Spleen (tissue), 11 donors: ENCODE measurements around the gene SLC25A53. TPM values are rescaled to one million over a fixed set of nuclear protein-coding genes. Genes with fewer than 3 reads are reported as not detected.

Experiments used
- DNase-seq: peaks from one replicate; pipeline ENCODE4 v3.0.0-alpha.2; 2020
- H3K27ac ChIP-seq, 8 donors: fragments of 200-600 bp; sonication (generic) in 7 of 8; 1 replicate in 4 of 8; 2 replicates in 4 of 8; pipeline versions ENCODE4 v1.5.0 to v1.8.0; 2016 to 2021; ENCODE audit warnings: inconsistent platforms in 4 of 8, mild to moderate bottlenecking in 4 of 8, moderate library complexity in 1 of 8
- H3K27me3 ChIP-seq, 7 donors: fragments of 200-600 bp; sonication (generic) in 6 of 7; replicated peaks in 1 of 7; 1 replicate in 4 of 7; 2 replicates in 3 of 7; pipeline versions ENCODE4 v1.5.0 to v1.8.0; 2016 to 2021; ENCODE audit warnings: inconsistent platforms in 3 of 7, mild to moderate bottlenecking in 1 of 7
- H3K36me3 ChIP-seq, 6 donors: fragments of 200-600 bp; sonication (generic) in 5 of 6; 1 replicate in 4 of 6; 2 replicates in 2 of 6; pipeline versions ENCODE4 v1.5.0 to v1.8.0; 2016 to 2021; ENCODE audit warnings: inconsistent platforms in 2 of 6
- H3K4me1 ChIP-seq, 6 donors: fragments of 200-600 bp; sonication (generic) in 5 of 6; 1 replicate in 3 of 6; 2 replicates in 3 of 6; pipeline versions ENCODE4 v1.5.0 to v1.8.0; 2016 to 2021; ENCODE audit warnings: inconsistent platforms in 3 of 6
- H3K4me3 ChIP-seq, 8 donors: fragments of 200-600 bp; sonication (generic) in 7 of 8; 1 replicate in 4 of 8; 2 replicates in 4 of 8; pipeline versions ENCODE4 v1.5.0 to v1.8.0; 2016 to 2021; ENCODE audit warnings: inconsistent platforms in 4 of 8, mild to moderate bottlenecking in 4 of 8, moderate library complexity in 2 of 8
- H3K9me3 ChIP-seq, 8 donors: fragments of 200-600 bp; sonication (generic) in 7 of 8; 1 replicate in 4 of 8; 2 replicates in 4 of 8; pipeline versions ENCODE4 v1.5.0 to v1.8.0; 2016 to 2021; ENCODE audit warnings: inconsistent platforms in 4 of 8
- POLR2A ChIP-seq, 3 donors: fragments of 450-650 bp; IDR thresholded peaks; one replicate each; pipeline ENCODE4 v1.5.1; 2017; ENCODE audit warnings: antibody characterized with exemption in 3 of 3, mild to moderate bottlenecking in 1 of 3
- POLR2AphosphoS5 ChIP-seq, 3 donors: sonication (generic); formaldehyde crosslinking; IDR thresholded peaks; one replicate each; pipeline ENCODE4 v1.5.1; 2017; ENCODE audit warnings: antibody characterized with exemption in 3 of 3
- WGBS, 5 donors: extraction: QIAGEN DNeasy Blood & Tissue Kit in 3 of 5; methylation state at CpG; one replicate each; pipeline versions ENCODE4 v1.1.5 to v1.1.7; 2013 to 2018; 5-methylcytosine and 5-hydroxymethylcytosine counted together
- intact Hi-C: fragments of 100-400 bp; cut with DNase I; formaldehyde crosslinking; loops from one replicate; pipeline ENCODE4 v1.15.0; 2023; ENCODE audit warnings: low total_unique reads
- polyA plus RNA-seq, 3 donors: library from polyadenylated mRNA; stranded (reverse); fragments of 200-250 nt; gene quantifications; one replicate each; pipeline ENCODE4 v1.2.1, GENCODE V29; 2013
- total RNA-seq, 7 donors: library from RNA; depleted of rRNA in 3 of 7; stranded (reverse); fragments of >200 nt in 3 of 7; fragmentation: NEBNext Ultra II Directional in 4 of 7; extraction: Animal tissue kit (Norgen Biotek cat#: 25700) in 4 of 7; gene quantifications; one replicate each; pipeline versions ENCODE4 v1.1.0 to v1.2.1, GENCODE V29; 2016 to 2021
- TF ChIP-seq, protein P1 (sequence below), 11 experiments: fragments of 200-600 bp in 7 of 11; fragments of 450-650 bp in 4 of 11; sonication (generic) in 4 of 11; IDR thresholded peaks in 8 of 11; conservative IDR thresholded peaks in 3 of 11; 1 replicate in 7 of 11; 2 replicates in 4 of 11; pipeline versions ENCODE4 v1.4.0 to v1.8.0; 2016 to 2021; ENCODE audit warnings: antibody characterized with exemption in 11 of 11, inconsistent platforms in 4 of 11, mild to moderate bottlenecking in 1 of 11
- donor health status: healthy with polysubstance abuse.
- donor health status: DM: no; HTN: no; CAD: no; lungs with moderate emphysema.
- donor health status: DM: no; HTN: no; CAD: no.
- donor health status: Bipolar disorder and iron deficiency.
- donor health status: healthy.
- donor health status: DM: no; HTN: no; CAD: no.
- donor health status: DM: yes; HTN: yes; CAD: no.

The SLC25A53 gene
- total and polyA plus RNA-seq, 10 donors, result 4.5 to 31.7 (median 13.3) TPM

GRCh38 chrX:104135677-104136076, 21.1 kb downstream of the SLC25A53 start:
- H3K27me3 ChIP-seq, result peaks cover 0 to 12% (median 0%) of the 10 kb centered on the region in 7 donors
- H3K27ac ChIP-seq, result no peak overlapping the region
- 77 to 100% (median 90%) methylated on average over 1 of the region's 1 CpG for WGBS, 5 donors
- H3K36me3 ChIP-seq, result peaks cover 0 to 8% (median under 1%) of the 10 kb centered on the region in 6 donors
- intact Hi-C loops, result loop anchor here (10.0 kb wide), 1 partner anchor 291 kb away; no protein-coding TSS in a partner anchor
- no peak overlapping the region for H3K4me3 ChIP-seq
- H3K4me1 ChIP-seq, result peaks cover 0 to 28% (median 7%) of the 10 kb centered on the region in 6 donors
- no peak for TF ChIP-seq POLR2AphosphoS5 (IDR thresholded peaks at IDR 0.05)
- TF ChIP-seq, protein P1, sequence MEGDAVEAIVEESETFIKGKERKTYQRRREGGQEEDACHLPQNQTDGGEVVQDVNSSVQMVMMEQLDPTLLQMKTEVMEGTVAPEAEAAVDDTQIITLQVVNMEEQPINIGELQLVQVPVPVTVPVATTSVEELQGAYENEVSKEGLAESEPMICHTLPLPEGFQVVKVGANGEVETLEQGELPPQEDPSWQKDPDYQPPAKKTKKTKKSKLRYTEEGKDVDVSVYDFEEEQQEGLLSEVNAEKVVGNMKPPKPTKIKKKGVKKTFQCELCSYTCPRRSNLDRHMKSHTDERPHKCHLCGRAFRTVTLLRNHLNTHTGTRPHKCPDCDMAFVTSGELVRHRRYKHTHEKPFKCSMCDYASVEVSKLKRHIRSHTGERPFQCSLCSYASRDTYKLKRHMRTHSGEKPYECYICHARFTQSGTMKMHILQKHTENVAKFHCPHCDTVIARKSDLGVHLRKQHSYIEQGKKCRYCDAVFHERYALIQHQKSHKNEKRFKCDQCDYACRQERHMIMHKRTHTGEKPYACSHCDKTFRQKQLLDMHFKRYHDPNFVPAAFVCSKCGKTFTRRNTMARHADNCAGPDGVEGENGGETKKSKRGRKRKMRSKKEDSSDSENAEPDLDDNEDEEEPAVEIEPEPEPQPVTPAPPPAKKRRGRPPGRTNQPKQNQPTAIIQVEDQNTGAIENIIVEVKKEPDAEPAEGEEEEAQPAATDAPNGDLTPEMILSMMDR (IDR thresholded peaks at IDR 0.05 in 8 of 11, conservative IDR thresholded peaks at IDR 0.05 in 3 of 11), result no peak
- no peak for TF ChIP-seq POLR2A (IDR thresholded peaks at IDR 0.05)
- no peaks in the 10 kb centered on the region for H3K9me3 ChIP-seq
- DNase-seq, result no peak

- TF ChIP-seq, protein P1 (IDR thresholded peaks at IDR 0.05 in 8 of 11, conservative IDR thresholded peaks at IDR 0.05 in 3 of 11), result no peak
- Histone ChIP-seq H3K27ac (no peak overlapping the region), H3K9me3 (no peaks in the 10 kb centered on the region), H3K36me3 (peaks cover 0 to 18% (median 2%) of the 10 kb centered on the region in 6 donors), H3K27me3 (peaks cover 0 to 12% (median 0%) of the 10 kb centered on the region in 7 donors), H3K4me3 (no peak overlapping the region), H3K4me1 (peaks cover 0 to 28% (median 7%) of the 10 kb centered on the region in 6 donors)
- intact Hi-C loops, result loop anchor here (10.0 kb wide), 1 partner anchor 290 kb away; no protein-coding TSS in a partner anchor
- WGBS, 5 donors, result 61 to 91% (median 84%) methylated on average over 5 of the region's 5 CpGs
- DNase-seq, result no peak
Measured at GRCh38 chrX:104134583-104135261, 22.1 kb downstream of the SLC25A53 start.

DNA sequence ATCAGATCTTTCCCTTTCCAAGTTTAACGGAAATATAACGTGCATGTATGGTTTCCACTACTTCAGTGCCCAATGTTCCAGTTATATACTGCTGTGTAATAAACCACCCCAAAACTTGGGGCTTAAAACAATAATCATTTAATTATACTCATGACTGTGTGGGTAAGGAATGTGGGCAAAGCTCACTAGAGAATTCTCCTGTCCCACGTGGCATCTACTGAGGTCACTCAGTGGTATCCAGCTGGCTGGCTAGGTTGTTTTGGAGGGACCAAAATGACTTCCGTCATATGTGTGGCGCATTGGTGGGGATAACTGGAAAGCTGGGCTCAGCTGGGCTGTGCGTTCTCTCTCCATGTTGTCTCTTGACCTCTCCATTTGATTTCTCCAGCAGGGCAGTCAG, 26.0 kb downstream of the SLC25A53 start:
- H3K4me1 ChIP-seq, result peaks cover 0 to 28% (median under 1%) of the 10 kb centered on the region in 6 donors
- WGBS, 5 donors, result 79 to 99% (median 92%) methylated on average over 6 of the region's 6 CpGs
- no peaks in the 10 kb centered on the region for H3K27me3 ChIP-seq
- H3K9me3 ChIP-seq, result no peaks in the 10 kb centered on the region
- no peak for DNase-seq
- intact Hi-C loops, result loop anchor here (10.0 kb wide), 1 partner anchor 286 kb away; no protein-coding TSS in a partner anchor
- TF ChIP-seq, protein P1 (IDR thresholded peaks at IDR 0.05 in 8 of 11, conservative IDR thresholded peaks at IDR 0.05 in 3 of 11), result no peak
- TF ChIP-seq POLR2AphosphoS5 (IDR thresholded peaks at IDR 0.05) (no peak), POLR2A (IDR thresholded peaks at IDR 0.05) (no peak)
- H3K36me3 ChIP-seq, result peaks cover 0 to 23% (median 2%) of the 10 kb centered on the region in 6 donors
- no peak overlapping the region for H3K27ac ChIP-seq
- no peak overlapping the region for H3K4me3 ChIP-seq

- intact Hi-C loops, result no loop called here
- DNase-seq, result no peak
- WGBS, 5 donors, result 42 to 77% (median 71%) methylated on average over 2 of the region's 2 CpGs
- Histone ChIP-seq H3K27me3 (no peaks in the 10 kb centered on the region), H3K27ac (peak overlapping the region in 2 of 8 donors; percentile 9 to 26), H3K9me3 (no peaks in the 10 kb centered on the region), H3K36me3 (peaks cover 0 to 23% (median 2%) of the 10 kb centered on the region in 6 donors), H3K4me1 (peaks cover 0 to 40% (median 10%) of the 10 kb centered on the region in 6 donors), H3K4me3 (no peak overlapping the region)
- TF ChIP-seq POLR2AphosphoS5 (IDR thresholded peaks at IDR 0.05) (no peak), POLR2A (IDR thresholded peaks at IDR 0.05) (no peak)
- TF ChIP-seq, protein P1 (IDR thresholded peaks at IDR 0.05 in 8 of 11, conservative IDR thresholded peaks at IDR 0.05 in 3 of 11), result no peak
Measured at GRCh38 chrX:104126856-104127255, 30.0 kb downstream of the SLC25A53 start.
